GM23338 (cell line): ENCODE data around the gene CCDC167. TPM values are rescaled to one million over a fixed set of nuclear protein-coding genes. Genes with fewer than 3 reads are reported as not detected.

Experiments
- ATAC-seq: fragments of 200-7000 bp; cut with Tn5 transposase; 3 replicates; pipeline ENCODE4 v1.9.1; 2020
- DNase-seq: peaks from one replicate; pipeline ENCODE4 v3.0.0-alpha.2; 2015; ENCODE audit warnings: low spot score
- H2AFZ ChIP-seq: fragments of 200-600 bp; sonication (generic); 2 replicates; pipeline ENCODE4 v1.8.0; 2016; ENCODE audit warnings: antibody characterized with exemption, mild to moderate bottlenecking, moderate library complexity
- H3F3A ChIP-seq: fragments of 200-600 bp; sonication (generic); replicated peaks from 2 replicates; pipeline ENCODE4 v1.8.0; 2017; ENCODE audit warnings: antibody characterized with exemption, mixed run types, low read depth
- H3K27ac ChIP-seq: fragments of 200-600 bp; sonication (generic); 2 replicates; pipeline ENCODE4 v1.6.1; 2016; ENCODE audit warnings: low read depth
- H3K27me3 ChIP-seq: fragments of 200-600 bp; sonication (generic); 2 replicates; pipeline ENCODE4 v1.8.0; 2016; ENCODE audit warnings: mild to moderate bottlenecking, mixed run types, moderate library complexity; ENCODE audit not compliant: insufficient read depth
- H3K36me3 ChIP-seq: fragments of 200-600 bp; sonication (generic); 2 replicates; pipeline ENCODE4 v1.8.0; 2016; ENCODE audit warnings: mild to moderate bottlenecking; ENCODE audit not compliant: insufficient read depth
- H3K4me1 ChIP-seq: fragments of 200-600 bp; sonication (generic); 2 replicates; pipeline ENCODE4 v1.8.0; 2016; ENCODE audit warnings: mild to moderate bottlenecking, moderate library complexity; ENCODE audit not compliant: insufficient read depth
- H3K4me2 ChIP-seq: fragments of 200-600 bp; sonication (generic); 2 replicates; pipeline ENCODE4 v1.7.1; 2017; ENCODE audit warnings: mixed run types
- H3K4me3 ChIP-seq: fragments of 200-600 bp; sonication (generic); 2 replicates; pipeline ENCODE4 v1.6.1; 2016; ENCODE audit warnings: mixed run types
- H3K79me2 ChIP-seq: fragments of 200-600 bp; sonication (generic); replicated peaks from 2 replicates; pipeline ENCODE4 v1.8.0; 2017; ENCODE audit warnings: mild to moderate bottlenecking; ENCODE audit not compliant: insufficient read depth
- H3K9me2 ChIP-seq: fragments of 200-600 bp; sonication (generic); 2 replicates; pipeline ENCODE4 v1.8.0; 2017; ENCODE audit not compliant: insufficient read depth
- H4K20me1 ChIP-seq: fragments of 200-600 bp; sonication (generic); replicated peaks from 2 replicates; pipeline ENCODE4 v1.8.0; 2017; ENCODE audit warnings: mild to moderate bottlenecking; ENCODE audit not compliant: insufficient read depth
- H3K27ac Mint-ChIP-seq: 2 replicates; pipeline ENCODE4 v1.8.0; 2020; ENCODE audit warnings: inconsistent platforms, mild to moderate bottlenecking, moderate library complexity, mixed read lengths
- H3K27me3 Mint-ChIP-seq: 3 replicates; pipeline ENCODE4 v1.8.0; 2022; ENCODE audit warnings: low read depth, mild to moderate bottlenecking, moderate library complexity, mixed read lengths, inconsistent platforms; ENCODE audit not compliant: insufficient read depth, poor library complexity
- H3K36me3 Mint-ChIP-seq: 3 replicates; pipeline ENCODE4 v1.8.0; 2021; ENCODE audit warnings: low read depth, mild to moderate bottlenecking, inconsistent platforms, moderate library complexity, mixed read lengths
- H3K4me1 Mint-ChIP-seq: 3 replicates; pipeline ENCODE4 v1.8.0; 2020; ENCODE audit warnings: mild to moderate bottlenecking, inconsistent platforms, mixed read lengths
- H3K4me3 Mint-ChIP-seq: 3 replicates; pipeline ENCODE4 v1.8.0; 2021; ENCODE audit warnings: moderate library complexity, mild to moderate bottlenecking, inconsistent platforms, mixed read lengths
- H3K9me3 Mint-ChIP-seq: 3 replicates; pipeline ENCODE4 v1.8.0; 2020; ENCODE audit warnings: moderate library complexity, mild to moderate bottlenecking, inconsistent platforms, mixed read lengths
- JUNB ChIP-seq: IDR thresholded peaks from one replicate; pipeline ENCODE4 v1.6.1; 2016; ENCODE audit warnings: antibody characterized with exemption; ENCODE audit not compliant: unreplicated experiment
- NANOG ChIP-seq: IDR thresholded peaks from 2 replicates; pipeline ENCODE4 v1.6.1; 2016; ENCODE audit warnings: antibody characterized with exemption, borderline replicate concordance
- POLR2AphosphoS5 ChIP-seq: IDR thresholded peaks from 2 replicates; pipeline ENCODE4 v1.6.1; 2016; ENCODE audit warnings: antibody characterized with exemption, low read depth
- REST ChIP-seq: IDR thresholded peaks from one replicate; pipeline ENCODE4 v1.6.1; 2018; ENCODE audit warnings: antibody characterized with exemption; ENCODE audit not compliant: unreplicated experiment
- ZNF114 ChIP-seq: fragments of 250-450 bp; sonication (Bioruptor Pico); IDR thresholded peaks from 2 replicates; pipeline ENCODE4 v1.5.0; 2020; ENCODE audit warnings: mild to moderate bottlenecking, moderate library complexity
- ZNF462 ChIP-seq: fragments of 250-450 bp; sonication (Bioruptor Pico); IDR thresholded peaks from 2 replicates; pipeline ENCODE4 v1.5.0; 2020; ENCODE audit warnings: mild to moderate bottlenecking, moderate library complexity
- polyA plus RNA-seq: library from polyadenylated mRNA; unstranded; fragments of >200 nt; fragmentation: Nextera tagmentation; extraction: Ambion mirVana; gene quantifications from 2 replicates; pipeline ENCODE4 v1.2.1, GENCODE V29; 2016
- total RNA-seq: library from RNA; depleted of rRNA; stranded (reverse); fragments of >200 nt; shearing (Covaris generic); gene quantifications from 2 replicates; pipeline ENCODE4 v1.2.3, GENCODE V29; 2014

The CCDC167 gene
- total and polyA plus RNA-seq, 2 experiments from 2014 or later, result 17.6 to 21.4 TPM

- no peaks in the 10 kb centered on the region for H3K9me2 ChIP-seq
- H4K20me1 ChIP-seq, result peaks cover 5% of the 10 kb centered on the region; the same call in 1 of the 2 replicates
- H3K27me3 Mint-ChIP-seq, result peaks cover 9% of the 10 kb centered on the region
- no peaks in the 10 kb centered on the region for H3F3A ChIP-seq
- H3K4me3 ChIP-seq, result no peak overlapping the region
- no peaks in the 10 kb centered on the region for H3K36me3 Mint-ChIP-seq
- no peak overlapping the region for H3K4me3 Mint-ChIP-seq
- H3K27ac Mint-ChIP-seq, result no peak overlapping the region
- H3K4me1 ChIP-seq, result no peaks in the 10 kb centered on the region; the same call in 1 of the 2 replicates
- no peaks in the 10 kb centered on the region for H3K79me2 ChIP-seq
- no peaks in the 10 kb centered on the region; the same call in 2 of the 3 replicates for H3K9me3 Mint-ChIP-seq
- no peak overlapping the region for H3K27ac ChIP-seq
- peaks cover 14% of the 10 kb centered on the region; the same call in 2 of the 3 replicates for H3K4me1 Mint-ChIP-seq
- no peak overlapping the region for H3K4me2 ChIP-seq
- no peaks in the 10 kb centered on the region for H3K36me3 ChIP-seq
- no peaks in the 10 kb centered on the region for H3K27me3 ChIP-seq
- ATAC-seq (no peak), DNase-seq (no peak)
- H2AFZ ChIP-seq, result no peak overlapping the region
- TF ChIP-seq POLR2AphosphoS5 (no peak), REST (no peak), JUNB (no peak)
Measured at GRCh38 chr6:37523412-37523811, 23.7 kb upstream of the CCDC167 start.

DNA sequence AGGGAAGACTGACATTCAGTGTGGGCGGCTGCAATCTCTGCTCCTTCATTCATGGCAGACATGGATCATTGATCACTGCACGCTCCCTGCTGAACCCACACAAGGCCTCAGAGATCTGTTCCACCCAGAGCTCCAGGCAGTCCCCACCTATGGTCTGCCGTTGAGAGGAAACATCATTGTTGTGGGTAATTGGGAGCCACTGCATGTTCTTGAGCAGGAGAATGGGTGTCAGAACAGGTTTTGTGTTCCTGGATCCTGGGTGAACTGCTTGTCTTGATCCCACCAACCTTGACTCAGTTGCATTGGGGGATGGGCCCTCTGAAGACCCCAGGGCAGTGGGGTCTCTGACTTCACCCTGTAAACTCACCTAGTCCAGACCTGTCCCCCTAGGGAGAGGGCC is 23.1 kb upstream of the CCDC167 start:
- H4K20me1 ChIP-seq, result peaks cover 5% of the 10 kb centered on the region; the same call in 1 of the 2 replicates
- H3K4me2 ChIP-seq, result no peak overlapping the region
- no peaks in the 10 kb centered on the region for H3K9me2 ChIP-seq
- peaks cover 9% of the 10 kb centered on the region for H3K27me3 Mint-ChIP-seq
- no peaks in the 10 kb centered on the region for H3K36me3 Mint-ChIP-seq
- no peak overlapping the region for H3K27ac ChIP-seq
- DNase-seq (no peak), ATAC-seq (no peak)
- no peak overlapping the region for H3K4me3 Mint-ChIP-seq
- no peak overlapping the region for H2AFZ ChIP-seq
- no peak overlapping the region for H3K27ac Mint-ChIP-seq
- H3K4me3 ChIP-seq, result no peak overlapping the region
- H3K4me1 ChIP-seq, result no peaks in the 10 kb centered on the region; the same call in 1 of the 2 replicates
- H3K27me3 ChIP-seq, result no peaks in the 10 kb centered on the region
- H3K9me3 Mint-ChIP-seq, result no peaks in the 10 kb centered on the region; the same call in 2 of the 3 replicates
- no peaks in the 10 kb centered on the region for H3K36me3 ChIP-seq
- H3K4me1 Mint-ChIP-seq, result peaks cover 13% of the 10 kb centered on the region; the same call in 2 of the 3 replicates
- H3F3A ChIP-seq, result no peaks in the 10 kb centered on the region
- no peaks in the 10 kb centered on the region for H3K79me2 ChIP-seq
- TF ChIP-seq ZNF462 (CRISPR knock-in tag), result no peak
- TF ChIP-seq ZNF114 (CRISPR knock-in tag), result no peak
- TF ChIP-seq NANOG, result no peak
- no peak for TF ChIP-seq REST
